Adipocyte (in vitro differentiated cells): ENCODE results near the gene SYNDIG1.
A peak's percentile ranks its signal among the peaks of the same experiment; 100 is the strongest.

Experiments
- DNase-seq: peaks from one replicate; pipeline ENCODE4 v3.0.0-alpha.2; 2015; ENCODE audit warnings: low read depth
- H3K27me3 ChIP-seq: replicated peaks from 2 replicates; pipeline ENCODE4 v1.7.0; 2013; ENCODE audit warnings: mild to moderate bottlenecking, low read length, moderate library complexity; ENCODE audit not compliant: control insufficient read depth, insufficient read depth
- H3K36me3 ChIP-seq: 2 replicates; pipeline ENCODE4 v1.7.0; 2013; ENCODE audit warnings: low read length, mild to moderate bottlenecking, moderate library complexity; ENCODE audit not compliant: control insufficient read depth, insufficient read depth, severe bottlenecking
- H3K4me1 ChIP-seq: 2 replicates; pipeline ENCODE4 v1.7.0; 2013; ENCODE audit warnings: mild to moderate bottlenecking, low read length, moderate library complexity; ENCODE audit not compliant: control insufficient read depth, insufficient read depth
- H3K4me3 ChIP-seq: 2 replicates; pipeline ENCODE4 v1.7.0; 2013; ENCODE audit warnings: mild to moderate bottlenecking, low read length, moderate library complexity
- H3K9ac ChIP-seq: 2 replicates; pipeline ENCODE4 v1.7.0; 2013; ENCODE audit warnings: mild to moderate bottlenecking, low read length, moderate library complexity
- H3K9me3 ChIP-seq: 2 replicates; pipeline ENCODE4 v1.7.0; 2013; ENCODE audit warnings: mild to moderate bottlenecking, low read length, moderate library complexity; ENCODE audit not compliant: control insufficient read depth

Gene SYNDIG1

GRCh38 chr20:24633521-24633920, 164.1 kb downstream of the SYNDIG1 start:
- no peak overlapping the region for H3K9ac ChIP-seq
- no peak for DNase-seq
- no peak overlapping the region for H3K4me3 ChIP-seq
- H3K9me3 ChIP-seq: no peaks in the 10 kb centered on the region
- H3K27me3 ChIP-seq: no peaks in the 10 kb centered on the region
- peaks cover 14% of the 10 kb centered on the region for H3K4me1 ChIP-seq
- peaks cover under 1% of the 10 kb centered on the region for H3K36me3 ChIP-seq

GRCh38 chr20:24634855-24635254, 165.4 kb downstream of the SYNDIG1 start:
- DNase-seq: peak; percentile 87
- Histone ChIP-seq H3K36me3 (no peaks in the 10 kb centered on the region), H3K4me1 (peaks cover 14% of the 10 kb centered on the region), H3K4me3 (no peak overlapping the region), H3K9me3 (no peaks in the 10 kb centered on the region), H3K9ac (peak overlapping the region; percentile 57), H3K27me3 (no peaks in the 10 kb centered on the region)

- DNase-seq: no peak
- Histone ChIP-seq H3K36me3 (no peaks in the 10 kb centered on the region), H3K27me3 (no peaks in the 10 kb centered on the region), H3K9me3 (no peaks in the 10 kb centered on the region), H3K9ac (no peak overlapping the region), H3K4me1 (peaks cover 14% of the 10 kb centered on the region), H3K4me3 (no peak overlapping the region)
These were observed 167.2 kb downstream of the SYNDIG1 start for GRCh38 chr20:24636626-24637025.

GRCh38 chr20:24637087-24637486, 167.7 kb downstream of the SYNDIG1 start:
- H3K4me3 ChIP-seq: no peak overlapping the region
- H3K4me1 ChIP-seq: peaks cover 14% of the 10 kb centered on the region
- no peaks in the 10 kb centered on the region for H3K36me3 ChIP-seq
- H3K9ac ChIP-seq: no peak overlapping the region
- H3K9me3 ChIP-seq: no peaks in the 10 kb centered on the region
- DNase-seq: no peak
- H3K27me3 ChIP-seq: no peaks in the 10 kb centered on the region

GRCh38 chr20:24637941-24638340, 168.5 kb downstream of the SYNDIG1 start:
- Histone ChIP-seq H3K36me3 (no peaks in the 10 kb centered on the region), H3K27me3 (no peaks in the 10 kb centered on the region), H3K4me3 (no peak overlapping the region), H3K4me1 (peaks cover 14% of the 10 kb centered on the region), H3K9ac (no peak overlapping the region), H3K9me3 (no peaks in the 10 kb centered on the region)
- DNase-seq: no peak

- Histone ChIP-seq H3K4me1 (peaks cover 21% of the 10 kb centered on the region), H3K36me3 (no peaks in the 10 kb centered on the region), H3K9me3 (no peaks in the 10 kb centered on the region), H3K27me3 (no peaks in the 10 kb centered on the region), H3K9ac (no peak overlapping the region), H3K4me3 (no peak overlapping the region)
- DNase-seq: no peak
These were observed 169.4 kb downstream of the SYNDIG1 start for GRCh38 chr20:24638591-24639548.

- peaks cover 21% of the 10 kb centered on the region for H3K4me1 ChIP-seq
- H3K27me3 ChIP-seq: no peaks in the 10 kb centered on the region
- no peaks in the 10 kb centered on the region for H3K36me3 ChIP-seq
- DNase-seq: no peak
- no peak overlapping the region for H3K4me3 ChIP-seq
- H3K9me3 ChIP-seq: no peaks in the 10 kb centered on the region
- no peak overlapping the region for H3K9ac ChIP-seq
These were observed 170.8 kb downstream of the SYNDIG1 start for GRCh38 chr20:24640276-24640675.

GRCh38 chr20:24640686-24641085, 171.3 kb downstream of the SYNDIG1 start:
- no peak overlapping the region for H3K9ac ChIP-seq
- H3K4me3 ChIP-seq: no peak overlapping the region
- H3K36me3 ChIP-seq: no peaks in the 10 kb centered on the region
- peaks cover 25% of the 10 kb centered on the region for H3K4me1 ChIP-seq
- H3K27me3 ChIP-seq: no peaks in the 10 kb centered on the region
- no peaks in the 10 kb centered on the region for H3K9me3 ChIP-seq
- DNase-seq: no peak

GRCh38 chr20:24643731-24644626, 174.6 kb downstream of the SYNDIG1 start:
- peaks cover 26% of the 10 kb centered on the region for H3K4me1 ChIP-seq
- H3K9ac ChIP-seq: peak overlapping the region; percentile 9
- DNase-seq: peak; percentile 85
- peaks cover 4% of the 10 kb centered on the region for H3K9me3 ChIP-seq
- no peaks in the 10 kb centered on the region for H3K36me3 ChIP-seq
- no peaks in the 10 kb centered on the region for H3K27me3 ChIP-seq
- peak overlapping the region; percentile 2 for H3K4me3 ChIP-seq

GRCh38 chr20:24646321-24646720, 176.9 kb downstream of the SYNDIG1 start:
- H3K36me3 ChIP-seq: no peaks in the 10 kb centered on the region
- no peak overlapping the region for H3K4me3 ChIP-seq
- no peaks in the 10 kb centered on the region for H3K27me3 ChIP-seq
- no peak overlapping the region for H3K9ac ChIP-seq
- DNase-seq: no peak
- peaks cover 8% of the 10 kb centered on the region for H3K9me3 ChIP-seq
- peaks cover 42% of the 10 kb centered on the region for H3K4me1 ChIP-seq

- no peaks in the 10 kb centered on the region for H3K27me3 ChIP-seq
- H3K4me3 ChIP-seq: no peak overlapping the region
- peaks cover 8% of the 10 kb centered on the region for H3K9me3 ChIP-seq
- peaks cover 56% of the 10 kb centered on the region for H3K4me1 ChIP-seq
- no peak for DNase-seq
- no peaks in the 10 kb centered on the region for H3K36me3 ChIP-seq
- H3K9ac ChIP-seq: no peak overlapping the region
These were observed 178.3 kb downstream of the SYNDIG1 start for GRCh38 chr20:24647713-24648112.
